Measurements from ENCODE around the gene NEU4. TPM values are rescaled to one million over a fixed set of nuclear protein-coding genes. Genes with fewer than 3 reads are reported as not detected.
"Not testable (repeated sequence)": the region's sequence is repeated elsewhere in the genome, so short reads cannot be mapped to it uniquely, and the experiment has no call there.

NEU4 gene
- total RNA-seq, 1 donor from 2014 or later: 0.09 TPM

- no peaks in the 10 kb centered on the region for H3K36me3 ChIP-seq (ENCODE audit: insufficient read depth, low read length)
- no peak overlapping the region for H3K4me3 Mint-ChIP-seq (ENCODE audit: unreplicated experiment)
- H3K4me2 ChIP-seq (ENCODE audit: low read length): no peak overlapping the region
- no peaks in the 10 kb centered on the region for H3K27me3 ChIP-seq (ENCODE audit: insufficient read depth, low read length)
- no peak overlapping the region for H3K4me3 ChIP-seq (ENCODE audit: insufficient read depth, low read depth, low read length)
- H3K27me3 Mint-ChIP-seq (ENCODE audit: low read depth, unreplicated experiment): peaks cover 16% of the 10 kb centered on the region
- H3K27ac ChIP-seq (ENCODE audit: low read depth, low read length): no peak overlapping the region
- no peaks in the 10 kb centered on the region for H4K20me1 ChIP-seq (ENCODE audit: insufficient read depth, low read length)
- no peaks in the 10 kb centered on the region for H3K4me1 ChIP-seq (ENCODE audit: insufficient read depth, low read length)
- H3K4me1 Mint-ChIP-seq (ENCODE audit: low read depth, unreplicated experiment): no peaks in the 10 kb centered on the region
- TF ChIP-seq EZH2 (IDR thresholded peaks at IDR 0.05; ENCODE audit: insufficient read depth, low read length): no peak
- TF ChIP-seq CTCF (IDR thresholded peaks at IDR 0.05; ENCODE audit: insufficient read depth, low read depth, low read length): no peak
- no peak overlapping the region for H3K9ac ChIP-seq (ENCODE audit: low read length)
- H2AFZ ChIP-seq (ENCODE audit: low read depth, low read length): no peak overlapping the region
- no peaks in the 10 kb centered on the region for H3K36me3 Mint-ChIP-seq (ENCODE audit: low read depth, unreplicated experiment)
- peaks cover 2% of the 10 kb centered on the region for H3K9me3 Mint-ChIP-seq (ENCODE audit: unreplicated experiment)
- DNase-seq (ENCODE audit: low read depth) (no peak), FAIRE-seq (no peak)
- no peak overlapping the region for H3K27ac Mint-ChIP-seq (ENCODE audit: unreplicated experiment)
- H3K79me2 ChIP-seq (ENCODE audit: insufficient read depth, low read length): no peaks in the 10 kb centered on the region
- no peaks in the 10 kb centered on the region for H3K9me3 ChIP-seq (ENCODE audit: insufficient read depth, low read depth, low read length)
Observed at GRCh38 chr2:241817126-241817820, 8.3 kb downstream of the NEU4 start.

GRCh38 chr2:241817821-241818215 is 8.8 kb downstream of the NEU4 start:
- not testable (repeated sequence) for H3K27ac ChIP-seq (ENCODE audit: low read depth, low read length); H3K9ac ChIP-seq (ENCODE audit: low read length); DNase-seq (ENCODE audit: low read depth); H3K4me3 Mint-ChIP-seq (ENCODE audit: unreplicated experiment); H3K9me3 Mint-ChIP-seq (ENCODE audit: unreplicated experiment); H3K4me1 Mint-ChIP-seq (ENCODE audit: low read depth, unreplicated experiment); H3K4me1 ChIP-seq (ENCODE audit: insufficient read depth, low read length); H3K4me2 ChIP-seq (ENCODE audit: low read length); H2AFZ ChIP-seq (ENCODE audit: low read depth, low read length); H3K4me3 ChIP-seq (ENCODE audit: insufficient read depth, low read depth, low read length); H4K20me1 ChIP-seq (ENCODE audit: insufficient read depth, low read length); H3K36me3 ChIP-seq (ENCODE audit: insufficient read depth, low read length); FAIRE-seq; H3K27ac Mint-ChIP-seq (ENCODE audit: unreplicated experiment); H3K27me3 ChIP-seq (ENCODE audit: insufficient read depth, low read length); H3K9me3 ChIP-seq (ENCODE audit: insufficient read depth, low read depth, low read length); H3K79me2 ChIP-seq (ENCODE audit: insufficient read depth, low read length); H3K36me3 Mint-ChIP-seq (ENCODE audit: low read depth, unreplicated experiment)
- peaks cover 20% of the 10 kb centered on the region for H3K27me3 Mint-ChIP-seq (ENCODE audit: low read depth, unreplicated experiment)

GRCh38 chr2:241818229-241818942 is 9.4 kb downstream of the NEU4 start:
- H2AFZ ChIP-seq (ENCODE audit: low read depth, low read length): no peak overlapping the region
- no peaks in the 10 kb centered on the region for H3K4me1 ChIP-seq (ENCODE audit: insufficient read depth, low read length)
- H4K20me1 ChIP-seq (ENCODE audit: insufficient read depth, low read length): no peaks in the 10 kb centered on the region
- no peaks in the 10 kb centered on the region for H3K36me3 Mint-ChIP-seq (ENCODE audit: low read depth, unreplicated experiment)
- no peaks in the 10 kb centered on the region for H3K4me1 Mint-ChIP-seq (ENCODE audit: low read depth, unreplicated experiment)
- no peaks in the 10 kb centered on the region for H3K9me3 ChIP-seq (ENCODE audit: insufficient read depth, low read depth, low read length)
- no peak overlapping the region for H3K4me3 Mint-ChIP-seq (ENCODE audit: unreplicated experiment)
- no peak overlapping the region for H3K27ac ChIP-seq (ENCODE audit: low read depth, low read length)
- DNase-seq (ENCODE audit: low read depth) (no peak), FAIRE-seq (no peak)
- H3K4me3 ChIP-seq (ENCODE audit: insufficient read depth, low read depth, low read length): no peak overlapping the region
- H3K27ac Mint-ChIP-seq (ENCODE audit: unreplicated experiment): no peak overlapping the region
- H3K27me3 Mint-ChIP-seq (ENCODE audit: low read depth, unreplicated experiment): peaks cover 23% of the 10 kb centered on the region
- no peak for TF ChIP-seq EZH2 (IDR thresholded peaks at IDR 0.05; ENCODE audit: insufficient read depth, low read length)
- TF ChIP-seq CTCF (IDR thresholded peaks at IDR 0.05; ENCODE audit: insufficient read depth, low read depth, low read length): no peak
- no peak overlapping the region for H3K9ac ChIP-seq (ENCODE audit: low read length)
- no peaks in the 10 kb centered on the region for H3K79me2 ChIP-seq (ENCODE audit: insufficient read depth, low read length)
- H3K36me3 ChIP-seq (ENCODE audit: insufficient read depth, low read length): no peaks in the 10 kb centered on the region
- H3K9me3 Mint-ChIP-seq (ENCODE audit: unreplicated experiment): peaks cover 2% of the 10 kb centered on the region
- H3K4me2 ChIP-seq (ENCODE audit: low read length): no peak overlapping the region
- H3K27me3 ChIP-seq (ENCODE audit: insufficient read depth, low read length): no peaks in the 10 kb centered on the region

All from astrocyte (in vitro differentiated cells and primary cell).